GM12875 (cell line): ENCODE data around the gene MYLK.

Source experiments
- H3K4me3 ChIP-seq: one replicate; pipeline ENCODE4 v1.5.1; 2011; ENCODE audit warnings: low read depth, low read length, control low read depth
- CTCF ChIP-seq: IDR thresholded peaks from 2 replicates; pipeline ENCODE4 v1.5.1; 2011; ENCODE audit warnings: low read depth, mild to moderate bottlenecking, control low read depth, inconsistent platforms, low read length, moderate library complexity, borderline replicate concordance; ENCODE audit not compliant: insufficient read depth

MYLK gene

GRCh38 chr3:123682302-123682701 is 201.8 kb downstream of the MYLK start:
- H3K4me3 ChIP-seq: no peak overlapping the region
- TF ChIP-seq CTCF: no peak

GRCh38 chr3:123679712-123680386 is 204.3 kb downstream of the MYLK start:
- no peak overlapping the region for H3K4me3 ChIP-seq
- TF ChIP-seq CTCF: no peak

GRCh38 chr3:123678108-123678511 is 206.0 kb downstream of the MYLK start:
- H3K4me3 ChIP-seq: no peak overlapping the region
- TF ChIP-seq CTCF: no peak

- no peak for TF ChIP-seq CTCF
- H3K4me3 ChIP-seq: no peak overlapping the region
Observed at GRCh38 chr3:123672429-123673146, 211.5 kb downstream of the MYLK start.

- no peak overlapping the region for H3K4me3 ChIP-seq
- no peak for TF ChIP-seq CTCF
Observed at GRCh38 chr3:123670743-123671142, 213.4 kb downstream of the MYLK start.

- H3K4me3 ChIP-seq: no peak overlapping the region
- TF ChIP-seq CTCF: no peak
Observed at GRCh38 chr3:123668906-123669305, 215.2 kb downstream of the MYLK start.

- no peak for TF ChIP-seq CTCF
- H3K4me3 ChIP-seq: no peak overlapping the region
Observed at GRCh38 chr3:123667784-123668183, 216.3 kb downstream of the MYLK start.
